Skin epidermis (tissue), 12 donors: Measurements from ENCODE around the gene COA5.

Experiments used
- H3K27ac ChIP-seq, 21 experiments: fragments of 200-600 bp; sonication (generic) in 11 of 21; one replicate each; pipeline ENCODE4 v1.5.0; 2020; ENCODE audit warnings: mild to moderate bottlenecking in 3 of 21, inconsistent platforms in 2 of 21, moderate library complexity in 2 of 21
- H3K4me3 ChIP-seq, 7 experiments: fragments of 200-600 bp; sonication (generic) in 2 of 7; one replicate each; pipeline ENCODE4 v1.5.0; 2020; ENCODE audit warnings: inconsistent platforms in 2 of 7, mild to moderate bottlenecking in 2 of 7, moderate library complexity in 1 of 7

The COA5 gene, protein sequence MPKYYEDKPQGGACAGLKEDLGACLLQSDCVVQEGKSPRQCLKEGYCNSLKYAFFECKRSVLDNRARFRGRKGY

DNA sequence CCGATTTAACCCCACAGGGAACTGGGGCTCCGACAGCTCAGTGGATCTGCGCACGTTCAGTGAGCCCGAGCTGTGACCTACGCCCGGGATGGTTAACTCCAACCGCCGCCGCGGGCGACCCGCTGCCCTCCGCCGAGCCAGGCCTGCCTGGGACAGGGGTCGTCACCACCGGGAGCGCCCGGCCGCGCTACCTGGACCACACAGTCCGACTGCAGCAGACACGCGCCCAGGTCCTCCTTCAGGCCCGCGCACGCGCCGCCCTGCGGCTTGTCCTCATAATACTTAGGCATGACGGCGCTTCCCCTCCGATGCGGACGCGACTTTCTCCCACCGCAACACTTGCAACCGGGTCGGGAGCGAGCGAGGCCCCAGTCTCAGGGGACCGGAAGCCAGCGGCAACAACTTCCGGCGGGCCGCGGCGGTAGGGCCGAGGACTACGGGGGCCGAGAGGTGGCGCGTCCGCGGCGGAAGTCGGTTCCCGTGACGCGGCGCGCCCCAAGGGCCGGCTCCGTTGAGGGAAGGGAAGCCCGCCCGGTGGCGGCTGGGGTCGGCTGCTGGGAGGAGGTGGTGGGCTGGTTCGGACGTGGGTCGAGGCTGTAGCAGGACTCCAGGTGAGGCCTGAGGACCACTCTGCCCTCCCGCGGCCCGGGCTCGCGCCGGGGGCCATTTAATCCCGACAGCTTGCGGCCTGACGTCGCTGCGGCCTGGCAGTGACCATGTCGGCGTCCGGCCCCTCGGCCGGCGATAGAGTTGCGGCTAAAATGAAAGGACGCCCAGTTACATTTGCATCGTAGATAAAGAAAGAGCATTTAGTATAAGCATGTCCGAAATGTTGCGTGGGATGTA lies at the start of gene COA5, which contains the start of gene UNC50:
Gene COA5, minus strand, starts transcription at position 397 of the 846 bp plus-strand sequence. Its CDS starts 107 bp downstream, at position 290.
Gene UNC50, plus strand, starts transcription at position 474 of the 846 bp plus-strand sequence. CDS start 1,171 bp downstream, outside the sequence.
- peak within 1 kb of the TSS; percentile 88 to 100 (median 96) for H3K27ac ChIP-seq
- peak within 1 kb of the TSS; percentile 71 to 100 (median 92) for H3K4me3 ChIP-seq

- H3K4me3 ChIP-seq, result no peak overlapping the region
- H3K27ac ChIP-seq, result peak overlapping the region in 5 of 21 experiments; percentile 7 to 63 (median 24)
These were observed 48.5 kb upstream of the COA5 start for GRCh38 chr2:98656800-98657199.

DNA sequence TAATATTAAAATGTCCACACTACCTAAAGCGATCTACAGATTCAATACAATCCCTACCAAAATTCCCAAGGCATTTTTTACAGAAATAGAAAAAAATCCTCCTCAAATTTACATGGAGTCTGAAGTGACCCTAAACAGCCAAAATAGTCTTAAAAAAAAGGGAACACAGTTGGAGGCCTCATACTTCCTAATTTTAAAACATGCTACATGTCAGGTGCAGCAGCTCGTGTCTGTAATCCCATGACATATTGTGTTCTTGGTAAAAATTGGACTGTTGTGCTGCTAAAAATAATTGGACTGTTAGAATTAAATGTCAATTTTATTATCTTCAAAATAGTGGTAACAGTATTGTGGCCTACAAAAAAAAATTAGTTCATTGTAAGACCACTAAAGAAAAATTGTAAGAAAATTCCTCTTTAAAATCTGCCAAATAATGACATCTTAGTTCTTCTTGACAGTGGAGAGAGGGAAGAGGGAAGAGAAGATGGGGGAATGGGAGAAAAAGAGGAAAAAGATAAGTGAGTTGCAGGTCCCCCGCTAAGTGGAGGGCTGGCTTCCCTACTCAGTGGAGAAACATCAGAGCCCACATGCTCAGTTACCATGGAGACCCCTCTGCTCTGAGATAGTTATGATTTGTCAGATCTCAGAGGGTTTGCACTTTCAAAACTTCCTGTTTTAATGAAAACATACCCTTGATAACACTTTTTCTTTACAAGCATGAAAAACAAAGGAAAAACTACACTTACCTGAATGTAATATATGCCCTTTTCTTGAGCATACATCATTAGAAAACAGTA lies 46.6 kb upstream of the COA5 start:
- Histone ChIP-seq H3K4me3 (no peak overlapping the region), H3K27ac (peak overlapping the region in 5 of 21 experiments; percentile 2 to 63 (median 33))

DNA sequence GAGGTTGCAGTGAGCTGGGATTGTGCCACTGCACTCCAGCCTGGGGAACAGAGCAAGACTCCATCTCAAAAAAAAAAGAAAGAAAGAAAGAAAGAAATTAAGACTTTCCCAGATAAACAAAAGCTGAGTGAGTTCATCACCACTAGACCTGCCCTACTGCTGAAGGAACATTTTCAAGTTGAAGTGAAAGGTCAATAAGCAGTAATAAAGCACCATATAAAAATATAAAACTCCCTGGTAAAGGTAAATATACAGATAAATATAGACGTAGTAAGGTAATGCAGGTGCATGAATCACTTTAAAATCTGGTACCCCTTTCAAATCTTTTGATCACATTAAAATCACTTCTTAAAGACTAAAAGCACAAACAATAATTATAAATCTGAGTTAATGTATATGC lies 42.7 kb upstream of the COA5 start:
- no peak overlapping the region for H3K27ac ChIP-seq

GRCh38 chr2:98649992-98650375 lies 41.7 kb upstream of the COA5 start:
- Histone ChIP-seq H3K4me3 (no peak overlapping the region), H3K27ac (no peak overlapping the region)

More for the DNA sequence above, 42.7 kb upstream of the COA5 start:
- H3K4me3 ChIP-seq, result no peak overlapping the region

- no peak overlapping the region for H3K4me3 ChIP-seq
- no peak overlapping the region for H3K27ac ChIP-seq
These were observed 41.1 kb upstream of the COA5 start for GRCh38 chr2:98649135-98649991.

DNA sequence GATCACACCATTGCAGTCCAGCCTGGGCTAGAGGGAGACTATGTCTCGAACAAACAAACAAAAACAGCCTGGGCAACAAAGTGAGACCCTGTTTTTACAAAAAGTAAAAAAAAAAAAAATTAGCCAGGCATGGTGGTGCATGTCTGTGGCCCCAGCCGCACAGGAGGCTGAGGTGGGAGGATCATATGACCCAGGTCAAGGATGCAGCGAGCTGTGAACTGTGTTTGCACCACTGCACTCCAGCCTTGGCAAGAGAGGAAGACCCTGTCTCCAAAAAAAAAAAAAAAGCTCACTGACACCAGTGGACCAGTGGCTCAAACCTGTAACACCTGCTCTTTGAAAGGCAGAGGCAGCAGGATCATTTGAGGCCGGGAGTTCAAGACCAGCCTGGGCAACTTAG lies 40.1 kb upstream of the COA5 start:
- no peak overlapping the region for H3K27ac ChIP-seq

GRCh38 chr2:98647636-98648035 lies 39.3 kb upstream of the COA5 start:
- Histone ChIP-seq H3K27ac (no peak overlapping the region), H3K4me3 (no peak overlapping the region)

More for the DNA sequence above, 40.1 kb upstream of the COA5 start:
- no peak overlapping the region for H3K4me3 ChIP-seq

- no peak overlapping the region for H3K4me3 ChIP-seq
These were observed 35.3 kb upstream of the COA5 start for GRCh38 chr2:98643496-98644100.

GRCh38 chr2:98637401-98638147 lies 29.3 kb upstream of the COA5 start:
- Histone ChIP-seq H3K4me3 (no peak overlapping the region), H3K27ac (peak overlapping the region in 4 of 21 experiments; percentile 33 to 74 (median 38))

More at GRCh38 chr2:98643496-98644100, 35.3 kb upstream of the COA5 start:
- H3K27ac ChIP-seq, result no peak overlapping the region

DNA sequence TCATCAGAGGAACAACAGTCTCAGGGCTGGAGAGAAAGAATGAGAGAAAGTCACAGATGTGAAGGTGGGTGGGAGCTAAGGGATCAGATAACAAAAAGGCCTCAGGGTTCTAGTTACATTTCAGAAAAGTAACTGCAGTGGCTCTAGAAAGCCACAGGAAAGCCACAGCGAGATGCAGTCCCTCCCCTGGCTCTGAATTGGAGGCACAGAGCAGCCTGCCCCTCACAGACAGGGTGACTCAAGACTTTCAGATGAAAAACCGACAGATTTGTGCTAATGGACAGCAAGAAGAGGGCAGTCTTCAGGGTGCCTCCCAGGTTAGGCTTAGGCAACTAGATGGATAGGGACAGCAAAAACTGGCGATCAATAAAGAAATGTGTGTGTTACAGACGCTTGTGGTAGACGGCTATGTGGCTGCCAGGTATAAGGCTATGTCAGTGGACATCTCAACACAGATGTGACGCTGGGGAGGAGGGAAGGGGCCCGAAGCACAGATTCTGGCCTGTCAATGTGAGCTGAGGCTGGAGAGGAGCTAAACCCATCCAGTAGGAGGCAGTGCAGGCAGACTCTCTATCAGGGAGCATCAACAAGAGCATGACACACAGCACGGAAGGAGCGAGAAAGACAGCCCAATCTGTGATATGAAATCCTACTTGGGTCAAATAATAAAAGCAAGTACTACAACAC lies 26.2 kb upstream of the COA5 start:
- no peak overlapping the region for H3K4me3 ChIP-seq
- H3K27ac ChIP-seq, result peak overlapping the region in 1 of 21 experiments; percentile 43

- Histone ChIP-seq H3K27ac (no peak overlapping the region), H3K4me3 (no peak overlapping the region)
These were observed 24.0 kb upstream of the COA5 start for GRCh38 chr2:98632351-98632750.

DNA sequence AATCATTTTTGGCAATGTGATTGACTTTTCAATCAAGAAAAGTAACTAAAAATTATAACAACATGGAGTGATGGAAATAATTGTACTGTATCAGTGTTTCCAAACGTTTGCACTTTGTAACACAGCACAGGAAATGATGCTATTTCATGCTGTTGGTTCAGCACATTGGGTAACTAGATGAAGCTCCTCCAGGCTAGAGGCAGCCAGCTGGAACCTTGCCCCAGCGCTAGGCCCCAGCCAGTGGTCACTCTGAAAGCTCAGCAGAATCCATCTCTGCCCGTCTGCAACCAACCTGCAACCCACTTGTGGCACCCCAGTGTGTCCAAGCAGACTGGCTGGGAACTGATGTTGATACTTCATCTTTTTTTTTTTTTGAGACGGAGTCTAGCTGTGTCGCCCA lies 15.3 kb upstream of the COA5 start:
- Histone ChIP-seq H3K27ac (no peak overlapping the region), H3K4me3 (no peak overlapping the region)

- Histone ChIP-seq H3K4me3 (no peak overlapping the region), H3K27ac (no peak overlapping the region)
These were observed 8.8 kb upstream of the COA5 start for GRCh38 chr2:98617149-98617548.

DNA sequence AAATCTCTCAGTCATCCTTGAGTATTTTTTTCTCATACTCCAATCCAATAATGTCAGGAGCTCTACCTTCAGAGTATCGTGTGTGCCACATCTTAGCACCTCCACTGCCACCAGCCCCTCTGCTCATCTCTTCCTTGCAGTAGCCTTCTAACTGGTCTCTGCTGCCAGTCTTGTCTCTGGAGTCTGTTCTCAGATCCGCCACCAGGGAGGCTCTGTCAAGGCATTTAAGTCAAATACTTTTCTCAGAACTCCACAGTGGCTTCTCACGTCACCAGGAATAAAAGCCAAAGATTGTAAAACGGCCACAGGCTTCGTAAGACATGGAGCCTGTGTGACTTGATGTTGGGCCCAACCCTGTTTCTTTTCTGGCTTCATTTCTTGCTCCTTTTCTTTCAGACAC lies 7.2 kb upstream of the COA5 start:
- H3K27ac ChIP-seq, result no peak overlapping the region
- H3K4me3 ChIP-seq, result no peak overlapping the region

GRCh38 chr2:98614024-98614739 lies 5.9 kb upstream of the COA5 start:
- no peak overlapping the region for H3K4me3 ChIP-seq
- no peak overlapping the region for H3K27ac ChIP-seq

- peak overlapping the region; percentile 71 to 100 (median 92) for H3K4me3 ChIP-seq
- peak overlapping the region; percentile 88 to 100 (median 96) for H3K27ac ChIP-seq
These were observed 771 bp upstream of the COA5 start for GRCh38 chr2:98608962-98609604.
